ENCODE data around the gene MKKS.

The MKKS gene

DNA sequence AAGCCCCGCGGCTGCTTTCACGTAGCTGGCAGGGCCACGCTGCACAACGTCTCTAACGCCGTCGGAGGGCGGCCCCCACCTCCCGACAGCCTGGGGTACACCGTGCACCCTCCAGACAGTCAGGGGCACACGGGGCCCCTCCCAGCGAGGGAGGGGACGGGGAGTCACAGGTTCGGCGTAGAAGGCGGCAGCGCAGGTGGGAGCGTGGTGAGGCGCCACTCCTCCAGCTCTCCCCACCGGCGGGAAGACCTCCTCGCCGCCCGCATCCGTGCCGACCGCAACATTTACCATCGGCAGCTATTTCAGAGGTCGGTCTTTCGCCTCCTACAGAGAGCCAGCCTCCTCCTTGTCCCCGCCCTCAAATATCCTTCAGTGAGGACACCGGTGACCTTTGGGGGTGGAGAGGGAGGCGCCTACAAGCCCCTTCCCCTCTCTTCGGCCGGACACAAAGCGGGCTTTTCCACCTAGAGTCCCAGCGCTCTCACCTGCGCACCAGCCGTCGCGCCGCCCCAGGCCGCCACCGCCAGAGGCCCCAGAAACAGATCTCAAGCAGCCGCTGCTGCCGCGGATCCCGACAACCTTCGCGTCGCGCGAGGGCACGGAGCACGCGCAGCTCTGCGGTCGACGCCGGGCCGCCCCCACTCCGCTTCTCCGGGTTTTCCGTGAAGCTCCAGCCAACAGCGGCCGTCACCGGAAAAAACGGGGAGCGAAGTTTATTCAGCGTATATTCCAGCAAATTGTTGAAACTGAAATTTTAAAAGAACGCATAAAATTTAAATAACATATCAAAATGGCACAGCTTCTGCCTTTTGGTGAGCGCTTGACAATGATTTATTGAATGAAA lies at the start of gene MKKS:
Gene MKKS, minus strand, starts transcription at position 600 of the 844 bp plus-strand sequence. CDS start 20,708 bp downstream, outside the sequence.
- DNase-seq: peak; percentile 98

- no peak for DNase-seq
These were observed 49.7 kb upstream of the MKKS start for GRCh38 chr20:10483691-10484090.

- no peak for DNase-seq
These were observed 47.7 kb upstream of the MKKS start for GRCh38 chr20:10481676-10482075.

DNA sequence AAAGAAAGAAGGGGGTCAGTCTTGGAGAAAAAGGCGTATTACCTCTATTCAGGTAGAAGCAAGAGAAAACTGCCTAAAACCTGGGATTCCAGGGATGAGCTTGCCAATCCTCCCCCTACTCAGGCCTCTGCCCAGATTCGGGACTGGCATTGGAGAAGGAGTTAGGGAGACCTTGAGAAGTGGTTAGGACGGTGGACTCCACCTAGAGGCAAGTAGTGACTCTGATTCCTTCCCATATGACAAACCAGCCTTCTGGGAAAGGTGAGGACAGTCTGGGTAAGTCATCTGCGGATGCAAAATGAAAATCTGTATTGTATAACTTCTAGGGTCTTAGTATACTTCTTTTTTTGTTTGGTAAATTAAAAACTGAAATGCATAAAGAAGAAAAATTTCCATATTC lies 44.9 kb upstream of the MKKS start:
- no peak for DNase-seq

DNA sequence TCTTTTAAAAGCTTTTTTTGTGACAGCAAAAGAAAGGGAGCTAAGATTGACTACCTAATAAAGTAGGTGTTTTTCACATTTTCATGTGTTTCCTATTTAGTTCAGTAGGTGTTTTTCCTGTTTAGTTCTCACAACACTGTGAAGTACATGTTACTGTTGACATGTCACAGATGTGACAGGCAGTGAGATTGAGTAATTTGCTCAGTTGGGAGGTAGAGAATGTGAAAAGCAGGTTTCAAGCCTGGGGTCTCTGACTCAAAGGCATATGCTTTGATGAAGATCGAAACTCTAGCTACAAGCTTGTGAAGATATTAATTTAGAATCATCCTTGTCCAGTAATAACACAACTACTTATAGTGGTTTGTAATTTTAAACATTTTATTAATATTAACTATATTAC lies 44.2 kb upstream of the MKKS start:
- DNase-seq: no peak

DNA sequence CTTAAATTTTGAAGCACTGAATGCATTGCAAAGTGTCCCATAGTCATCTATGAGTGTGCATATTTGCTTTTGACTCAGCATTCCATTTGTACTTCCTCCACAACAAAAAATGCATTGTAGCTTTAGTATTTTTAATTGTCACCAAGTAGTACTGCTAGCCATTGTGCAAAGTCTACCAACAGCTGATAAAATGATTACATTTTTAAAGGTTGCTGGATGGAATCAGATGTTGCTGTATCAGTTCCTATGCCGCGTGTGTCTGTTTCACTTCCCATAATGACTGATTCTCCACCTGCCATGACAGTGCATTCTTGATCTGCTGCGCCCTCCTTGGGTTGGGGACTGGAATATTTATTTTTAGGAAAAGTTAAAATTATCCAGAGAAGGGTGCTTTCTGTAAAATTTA lies 42.3 kb upstream of the MKKS start:
- DNase-seq: no peak

GRCh38 chr20:10475225-10475624 lies 41.2 kb upstream of the MKKS start:
- no peak for DNase-seq

DNA sequence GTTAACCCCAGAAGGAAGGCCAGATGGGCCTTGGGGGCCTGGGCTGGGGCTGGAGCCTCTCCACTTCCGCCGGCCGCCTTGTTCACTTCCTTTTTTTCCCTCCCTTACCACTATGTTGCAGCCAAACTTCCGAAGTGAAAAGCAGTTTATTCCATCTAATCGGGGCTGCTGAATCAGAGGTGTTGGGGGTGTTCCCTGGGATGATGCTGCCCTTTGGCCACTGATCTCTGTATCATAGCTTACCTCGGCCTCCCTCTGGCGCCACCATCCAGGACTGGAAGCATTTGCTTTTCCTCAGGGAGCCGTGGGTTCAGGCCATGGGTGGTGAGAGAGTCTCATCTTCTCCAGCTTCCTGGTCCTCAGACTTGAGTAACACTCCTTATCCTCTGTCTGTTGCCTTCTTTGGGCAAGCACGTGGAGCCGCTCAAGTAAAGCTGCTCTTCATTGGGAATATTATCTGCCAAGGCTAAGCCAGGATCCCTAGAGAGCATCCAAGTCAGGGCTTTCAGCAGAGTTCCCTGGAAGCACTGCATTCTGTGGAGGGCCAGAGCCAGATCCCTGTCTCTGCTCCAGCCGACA lies 40.7 kb upstream of the MKKS start:
- DNase-seq: no peak

DNA sequence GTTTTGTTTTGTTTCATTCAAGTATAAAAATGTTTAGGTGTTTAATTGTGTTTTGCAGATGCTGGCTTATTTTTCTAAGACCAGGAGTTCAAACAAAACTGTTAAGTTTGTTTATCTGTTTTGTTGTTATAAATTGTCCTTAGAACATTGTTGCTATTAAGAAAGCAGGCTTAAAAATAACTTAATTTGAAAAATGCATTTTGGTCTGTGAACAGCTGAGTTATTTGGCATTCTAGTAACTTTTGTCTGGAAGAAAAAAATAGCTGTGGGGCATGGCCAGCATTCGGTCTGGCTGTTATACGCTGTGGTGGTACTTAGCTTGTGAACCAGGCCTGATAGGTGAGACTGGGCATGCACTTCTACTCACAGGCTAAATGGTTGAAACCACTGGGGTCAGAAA lies 38.8 kb upstream of the MKKS start:
- DNase-seq: no peak

- no peak for DNase-seq
These were observed 36.3 kb upstream of the MKKS start for GRCh38 chr20:10470276-10470675.

DNA sequence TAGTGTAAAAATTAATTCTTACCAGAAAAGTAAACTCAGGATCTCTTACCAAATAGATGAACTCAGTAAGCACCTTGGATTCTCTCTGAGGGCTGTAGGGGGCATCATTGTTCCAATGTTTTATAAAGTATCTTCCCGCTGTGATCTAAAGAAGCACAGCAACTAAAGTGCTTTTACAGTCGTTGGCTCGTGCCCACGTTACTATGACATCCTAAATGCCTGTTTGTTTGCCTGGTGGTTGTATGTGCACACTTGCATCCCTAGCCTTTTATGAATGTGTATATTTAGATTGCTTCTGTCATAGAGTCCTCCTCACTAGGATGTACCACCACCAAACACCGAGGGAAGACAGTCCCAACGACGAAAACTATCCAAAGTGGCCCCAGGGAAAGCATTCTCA lies 35.6 kb upstream of the MKKS start:
- DNase-seq: peak; percentile 93

GRCh38 chr20:10469056-10469455 lies 35.0 kb upstream of the MKKS start:
- DNase-seq: no peak

GRCh38 chr20:10468340-10468845 lies 34.4 kb upstream of the MKKS start:
- no peak for DNase-seq

DNA sequence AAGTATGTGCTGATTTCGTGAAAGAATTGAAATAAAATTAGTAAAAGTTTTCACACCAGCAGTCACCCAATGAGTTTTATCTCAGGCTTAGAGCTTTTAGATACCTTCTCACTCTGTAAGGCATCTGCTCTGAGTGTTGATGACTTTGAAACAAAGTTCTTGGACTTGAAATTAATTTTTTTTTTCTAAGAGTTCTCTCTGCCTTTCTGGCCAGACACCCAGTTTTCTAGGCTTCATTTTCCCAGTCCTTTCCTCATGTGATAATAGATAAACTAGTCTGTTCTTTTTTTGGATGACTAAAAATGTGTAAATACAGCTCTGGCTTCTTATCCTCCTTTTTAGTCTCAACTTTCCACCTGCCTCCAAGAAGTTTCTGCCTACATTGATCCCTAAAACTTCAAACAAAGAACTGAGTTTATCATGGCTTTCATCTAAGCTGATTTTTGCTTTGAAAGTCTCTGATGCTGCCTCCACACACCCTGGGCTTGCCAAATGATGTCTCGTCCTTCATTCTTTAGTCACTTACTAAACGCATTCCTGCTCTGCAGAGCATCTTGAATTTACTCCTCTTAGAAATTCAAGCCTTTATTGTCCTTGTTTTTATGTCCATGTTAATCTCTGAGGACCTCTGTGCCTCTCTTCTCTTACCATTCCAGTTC lies 33.8 kb upstream of the MKKS start:
- DNase-seq: no peak

GRCh38 chr20:10466855-10467254 lies 32.8 kb upstream of the MKKS start:
- DNase-seq: no peak

DNA sequence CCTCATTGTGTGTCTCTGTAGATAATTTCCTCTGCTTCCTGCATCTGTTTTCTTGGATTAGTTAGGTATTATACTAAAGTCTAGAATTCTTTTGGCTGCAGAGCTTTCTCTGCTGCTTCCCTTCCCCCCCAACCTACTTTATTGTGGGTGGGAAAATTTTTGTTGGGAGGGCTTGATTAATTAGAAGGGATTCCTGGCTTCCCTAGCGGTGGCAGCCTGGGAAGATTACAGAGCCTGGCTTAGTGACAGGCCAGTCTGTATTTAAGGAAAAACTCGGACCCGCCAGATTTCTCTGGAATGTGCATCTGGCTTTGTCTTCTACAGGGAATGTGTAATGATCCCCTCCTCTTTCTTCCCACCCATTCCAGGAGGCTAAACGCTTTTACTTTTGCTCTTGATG lies 32.3 kb upstream of the MKKS start:
- DNase-seq: no peak

DNA sequence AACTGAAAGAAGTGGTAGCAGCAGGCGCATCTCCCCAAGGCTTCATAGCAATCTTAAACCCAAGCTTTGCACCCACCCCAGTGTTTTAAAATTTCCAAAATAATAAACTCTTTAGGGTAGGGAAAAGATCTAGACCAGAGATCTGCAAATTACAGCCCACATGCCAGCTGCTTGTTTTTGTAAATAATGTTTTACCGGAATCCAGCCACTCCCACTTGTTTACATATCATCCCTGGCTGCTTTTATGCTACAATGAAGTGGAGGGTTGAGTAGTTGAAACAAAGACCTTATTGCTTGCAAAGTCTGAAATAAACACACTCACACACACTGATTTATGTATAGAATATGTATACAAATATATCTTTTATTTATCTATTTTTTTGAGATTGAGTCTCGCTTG lies 31.1 kb upstream of the MKKS start:
- peak; percentile 69 for DNase-seq

GRCh38 chr20:10463622-10464021 lies 29.6 kb upstream of the MKKS start:
- DNase-seq: no peak

GRCh38 chr20:10462516-10462915 lies 28.5 kb upstream of the MKKS start:
- no peak for DNase-seq

DNA sequence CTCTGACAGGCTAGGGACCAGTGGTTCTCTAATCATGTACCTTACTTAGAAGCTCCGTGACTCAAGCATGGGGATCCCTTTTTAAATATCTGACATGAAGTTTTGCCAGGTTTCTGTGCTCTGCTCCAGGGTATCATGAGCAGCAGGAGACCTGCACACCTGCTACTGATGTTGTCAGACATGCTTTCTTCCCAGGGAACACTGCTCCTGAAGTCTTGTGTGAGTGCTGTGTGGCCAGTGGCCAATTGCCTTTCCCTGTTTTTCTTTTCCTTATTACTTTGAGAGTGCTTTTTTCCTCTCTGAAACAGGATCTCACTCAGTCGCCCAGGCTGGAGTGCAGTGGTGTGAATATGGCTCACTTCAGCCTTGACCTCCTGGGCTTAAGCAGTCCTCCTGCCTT lies 27.5 kb upstream of the MKKS start:
- DNase-seq: no peak

- no peak for DNase-seq
These were observed 20.2 kb upstream of the MKKS start for GRCh38 chr20:10454151-10454750.

GRCh38 chr20:10453241-10453640 lies 19.2 kb upstream of the MKKS start:
- no peak for DNase-seq

GRCh38 chr20:10449270-10449669 lies 15.2 kb upstream of the MKKS start:
- DNase-seq: no peak
